ENCODE results near the gene SORBS1. TPM values are rescaled to one million over a fixed set of nuclear protein-coding genes. Genes with fewer than 3 reads are reported as not detected.

SORBS1 gene
- total and polyA plus RNA-seq, 2 of the 13 experiments (the other 11 are each of a cell fraction or from before 2014, with no cell fraction given): 16.8 to 39.8 TPM

- TF ChIP-seq KMT2B (CRISPR knock-in tag; IDR thresholded peaks at IDR 0.05) (0 out of 2 replicates have a peak, but pooled peaks have one; percentile 9), HNF1B (CRISPR knock-in tag; IDR thresholded peaks at IDR 0.05) (peak; percentile 43; the same call in 1 of the 2 replicates), ZNF75D (CRISPR knock-in tag; IDR thresholded peaks at IDR 0.05; ENCODE audit: borderline replicate concordance) (no peak), ZNF343 (CRISPR knock-in tag; IDR thresholded peaks at IDR 0.05) (0 out of 2 replicates have a peak, but pooled peaks have one; percentile 36), ZNF567 (CRISPR knock-in tag; IDR thresholded peaks at IDR 0.05; ENCODE audit: borderline replicate concordance) (no peak), THRA (CRISPR knock-in tag; IDR thresholded peaks at IDR 0.05; ENCODE audit: borderline replicate concordance) (no peak), ZSCAN12 (CRISPR knock-in tag; IDR thresholded peaks at IDR 0.05) (no peak), SUZ12 (IDR thresholded peaks at IDR 0.05; ENCODE audit: low read depth, low read length) (no peak), ZNF713 (CRISPR knock-in tag; IDR thresholded peaks at IDR 0.05) (no peak), ZNF280B (CRISPR knock-in tag; IDR thresholded peaks at IDR 0.05; ENCODE audit: borderline replicate concordance) (no peak; the same call in 1 of the 2 replicates), ZBTB37 (CRISPR knock-in tag; IDR thresholded peaks at IDR 0.05) (no peak), SMC3 (IDR thresholded peaks at IDR 0.05; ENCODE audit: low read length) (no peak), MAZ (IDR thresholded peaks at IDR 0.05; ENCODE audit: borderline replicate concordance, low read depth, low read length) (no peak; the same call in 1 of the 2 replicates), MAZ (CRISPR knock-in tag; IDR thresholded peaks at IDR 0.05; ENCODE audit: low read depth) (peak; percentile 51), HOXA9 (CRISPR knock-in tag; IDR thresholded peaks at IDR 0.05; ENCODE audit: borderline replicate concordance) (peak; percentile 53; the same call in 1 of the 2 replicates), NCOR1 (IDR thresholded peaks at IDR 0.05; ENCODE audit: borderline replicate concordance, low read length) (no peak), TRIM24 (CRISPR knock-in tag; IDR thresholded peaks at IDR 0.05) (no peak), MXD1 (CRISPR knock-in tag; IDR thresholded peaks at IDR 0.05) (peak; percentile 69), TERF1 (CRISPR knock-in tag; IDR thresholded peaks at IDR 0.05) (no peak), ZNF576 (CRISPR knock-in tag; IDR thresholded peaks at IDR 0.05) (no peak)
Observed at GRCh38 chr10:95290461-95291364, 270.5 kb downstream of the SORBS1 start, which contains the start of gene PDLIM1 (continued).
